GM18517 (cell line): Measurements from ENCODE around the gene PDE8B.

Experiments used
- ATAC-seq: cut with Tn5 transposase; IDR thresholded peaks from one replicate; pipeline ENCODE4 v1.9.1; 2021; ENCODE audit warnings: mild to moderate bottlenecking, moderate library complexity; ENCODE audit not compliant: unreplicated experiment

The PDE8B gene

GRCh38 chr5:77230727-77231470 is 20.4 kb downstream of the PDE8B start:
- ATAC-seq: no peak

GRCh38 chr5:77231471-77232138 is 21.1 kb downstream of the PDE8B start:
- no peak for ATAC-seq

GRCh38 chr5:77232574-77233358 is 22.3 kb downstream of the PDE8B start:
- ATAC-seq: no peak

DNA sequence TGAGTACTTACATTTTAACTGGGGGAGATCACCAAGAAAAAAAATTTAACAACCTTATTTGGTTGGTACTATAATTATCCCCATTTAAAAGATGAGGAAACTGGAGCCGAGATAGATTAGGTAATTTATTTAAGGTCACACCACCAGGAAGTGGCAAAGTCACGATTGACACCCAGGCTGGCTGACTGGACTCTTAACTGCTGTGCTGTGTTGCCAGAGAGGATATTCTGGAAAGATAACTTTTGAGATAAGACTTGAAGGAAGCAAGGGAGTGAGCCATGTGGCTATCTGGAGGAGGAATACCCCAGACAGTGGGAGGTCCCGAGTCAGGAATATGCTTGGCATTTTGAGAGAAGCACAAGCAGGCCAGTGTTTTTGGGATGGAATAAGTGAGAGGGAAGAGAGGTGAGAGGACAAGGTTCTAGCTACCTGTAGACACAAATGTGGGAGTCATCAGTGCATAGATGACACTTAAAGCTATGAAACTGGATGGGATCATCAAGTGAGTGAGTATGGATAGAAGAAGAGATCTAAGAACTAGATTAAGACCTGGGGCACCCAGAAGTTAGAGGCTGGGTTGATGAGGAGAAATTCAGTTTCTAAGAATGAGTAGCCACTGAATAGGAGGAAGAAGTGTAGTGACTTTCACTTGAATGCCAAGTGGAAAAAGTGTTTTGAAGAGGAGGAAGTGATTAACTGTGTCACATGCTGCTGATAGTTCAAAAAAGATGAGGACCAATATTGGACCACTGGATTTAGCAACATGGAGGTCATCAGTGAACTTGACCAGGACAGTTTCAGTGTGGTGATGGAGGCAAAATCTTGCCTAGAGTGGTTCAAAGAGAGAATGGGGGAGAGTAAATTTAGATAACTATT is 25.6 kb downstream of the PDE8B start:
- no peak for ATAC-seq

- no peak for ATAC-seq
Measured at GRCh38 chr5:77239126-77239741, 28.8 kb downstream of the PDE8B start.

- no peak for ATAC-seq
Measured at GRCh38 chr5:77241444-77241843, 31.0 kb downstream of the PDE8B start.

DNA sequence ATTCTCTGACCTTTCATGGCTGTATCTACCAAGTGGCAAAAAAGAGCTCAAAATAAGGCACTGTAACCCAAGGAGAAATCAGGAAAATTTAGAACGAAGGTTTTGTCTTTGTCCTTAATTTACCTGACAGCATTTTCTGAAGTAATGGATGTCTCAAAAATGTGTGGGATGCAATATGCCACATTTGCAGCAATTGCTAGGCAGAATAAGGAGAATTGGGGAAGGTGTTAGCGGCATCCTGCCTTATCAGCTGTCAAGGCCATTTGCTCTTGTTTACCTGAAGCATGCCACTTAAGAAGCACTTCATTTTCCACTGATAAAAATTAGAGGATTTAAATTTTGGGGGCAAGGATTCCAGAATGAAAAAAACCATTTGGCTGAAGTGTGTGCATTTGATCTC is 39.0 kb downstream of the PDE8B start:
- no peak for ATAC-seq

DNA sequence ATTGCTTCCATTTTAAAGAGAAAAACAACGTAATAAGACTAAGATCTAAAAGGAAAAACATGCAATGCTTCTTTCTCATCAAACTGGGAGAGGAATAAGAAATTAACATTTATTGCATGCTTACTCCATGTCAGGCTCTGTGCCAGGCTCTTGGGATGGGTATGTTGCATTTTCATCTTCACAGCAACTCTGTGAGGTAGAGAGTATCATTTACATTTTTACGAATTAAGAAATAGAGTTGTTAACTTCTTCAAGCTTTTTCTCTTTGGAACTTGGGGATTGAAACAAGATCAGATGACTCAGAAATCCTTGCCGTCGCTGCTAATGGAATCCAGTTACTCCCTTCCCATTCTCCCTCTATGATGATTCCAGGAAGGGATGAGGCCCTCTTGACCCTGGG is 39.5 kb downstream of the PDE8B start:
- no peak for ATAC-seq

- ATAC-seq: no peak
Measured at GRCh38 chr5:77251921-77252320, 41.4 kb downstream of the PDE8B start.

GRCh38 chr5:77255617-77256016 is 45.1 kb downstream of the PDE8B start:
- ATAC-seq: no peak

DNA sequence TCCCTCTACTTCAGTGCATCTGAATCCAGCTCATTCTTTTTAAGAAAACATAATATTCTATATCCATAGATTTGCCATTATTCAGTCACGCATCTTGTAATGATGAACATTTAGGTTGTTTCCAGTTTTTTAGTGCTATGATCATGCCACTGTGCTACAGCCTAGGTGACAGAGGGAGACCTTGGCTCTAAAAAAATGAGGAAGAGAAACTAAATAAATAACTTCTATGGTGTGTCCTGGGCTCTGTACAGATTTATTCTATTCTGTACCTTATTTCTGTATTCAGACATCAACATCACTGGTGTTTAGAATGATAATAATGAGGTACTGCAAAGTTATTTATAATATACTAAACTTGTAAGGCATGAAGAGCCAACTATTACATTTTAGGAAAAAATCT is 45.9 kb downstream of the PDE8B start:
- no peak for ATAC-seq

DNA sequence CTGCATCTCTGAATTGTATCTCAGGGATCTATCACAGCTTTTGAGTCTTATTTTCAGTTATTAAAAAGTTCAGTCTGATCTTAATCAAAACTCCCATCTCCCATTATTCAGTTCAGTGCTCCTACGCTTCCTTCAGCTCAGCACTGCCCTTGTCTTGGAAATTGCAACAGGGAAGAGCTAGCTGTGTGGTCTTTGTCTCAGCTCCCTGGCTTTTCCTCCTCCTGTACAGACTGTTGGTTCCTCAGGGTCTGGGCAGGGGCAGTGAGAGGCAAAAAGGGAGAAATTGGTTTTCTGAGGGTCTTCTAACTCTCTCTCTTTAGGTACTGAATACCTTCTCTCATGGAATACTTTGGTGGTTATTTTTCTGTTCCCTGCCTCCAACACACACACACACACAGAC is 48.2 kb downstream of the PDE8B start:
- ATAC-seq: no peak

GRCh38 chr5:77259476-77259875 is 49.0 kb downstream of the PDE8B start:
- no peak for ATAC-seq

GRCh38 chr5:77262697-77263096 is 52.2 kb downstream of the PDE8B start:
- ATAC-seq: no peak

GRCh38 chr5:77266291-77266690 is 55.8 kb downstream of the PDE8B start:
- ATAC-seq: no peak

GRCh38 chr5:77267496-77267895 is 57.0 kb downstream of the PDE8B start:
- ATAC-seq: no peak

DNA sequence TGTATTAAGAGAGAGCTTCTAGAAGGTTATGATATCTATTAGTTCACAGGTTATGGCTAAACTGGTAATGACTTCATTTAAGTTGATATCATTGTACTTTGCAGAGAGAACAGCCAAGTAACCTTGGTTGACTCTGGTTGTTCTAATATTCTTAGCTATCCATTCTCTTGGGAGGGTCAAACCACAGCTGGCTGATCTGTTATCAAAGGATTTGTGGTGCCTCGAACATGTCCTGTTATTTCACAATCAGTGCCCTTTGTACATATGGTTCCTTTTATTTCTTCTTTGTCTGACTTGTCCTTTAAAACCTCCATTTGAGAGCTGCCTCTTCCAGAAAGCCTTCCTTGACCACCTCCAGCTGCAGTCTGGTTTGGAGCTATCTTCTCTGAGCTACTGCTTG is 61.7 kb downstream of the PDE8B start:
- no peak for ATAC-seq

- no peak for ATAC-seq
Measured at GRCh38 chr5:77277759-77278158, 67.3 kb downstream of the PDE8B start.

- no peak for ATAC-seq
Measured at GRCh38 chr5:77280036-77280435, 69.6 kb downstream of the PDE8B start.

- ATAC-seq: no peak
Measured at GRCh38 chr5:77281969-77282336, 71.5 kb downstream of the PDE8B start.
